Measurements from ENCODE around the gene KDM4B.

Gene KDM4B

DNA sequence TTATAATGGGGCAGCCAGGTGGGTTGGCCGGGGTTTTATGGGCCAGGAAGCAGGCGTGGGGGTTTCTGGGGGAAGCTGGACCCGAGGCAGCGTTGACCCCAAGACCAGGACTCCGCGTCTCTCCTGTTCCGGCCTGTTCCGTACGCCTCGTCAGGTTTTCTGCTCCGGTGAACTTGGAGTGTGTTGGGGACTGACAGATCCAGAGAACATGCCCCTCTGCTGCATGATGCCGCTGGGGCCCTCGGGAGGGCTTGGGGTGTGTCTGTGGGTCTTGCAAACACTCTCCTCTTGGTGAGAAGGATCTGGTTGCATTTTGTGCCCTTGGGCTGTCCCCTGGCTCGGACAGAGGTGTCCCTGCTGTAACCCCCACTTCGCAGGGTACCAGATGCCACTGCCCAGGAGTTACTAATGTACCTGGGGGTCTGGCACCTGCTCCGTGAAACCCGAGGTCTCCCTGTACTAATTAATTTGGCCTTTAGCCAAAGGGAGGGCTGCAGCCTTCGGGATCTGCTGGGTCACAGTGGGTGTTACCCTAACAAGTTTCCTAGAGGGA, 15.6 kb downstream of the KDM4B start:
- no peak for DNase-seq (ENCODE audit: low read depth, low spot score)

DNA sequence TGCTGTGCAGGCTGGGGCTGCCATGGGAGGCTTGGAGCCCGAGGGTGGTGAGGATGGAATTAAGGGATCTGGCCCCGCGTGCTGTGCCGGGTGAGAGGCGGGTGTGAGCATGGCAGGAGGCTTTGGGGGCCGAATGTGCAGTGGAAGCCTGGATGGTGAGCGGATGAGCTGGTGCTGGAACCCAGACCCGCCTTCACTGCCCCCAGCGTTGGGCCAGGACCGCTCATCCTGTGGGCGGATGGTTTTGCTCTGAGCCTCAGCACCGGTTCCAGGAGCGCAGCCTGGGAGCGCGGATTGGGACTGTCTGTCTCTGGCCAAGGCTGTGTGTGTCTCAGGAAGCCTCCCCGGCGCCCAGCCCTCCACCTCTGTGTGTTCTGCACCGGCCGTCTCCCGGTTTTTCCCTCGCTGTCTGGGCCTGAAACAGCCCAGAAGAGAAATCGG, 16.7 kb downstream of the KDM4B start:
- DNase-seq (ENCODE audit: low read depth, low spot score), result no peak

DNA sequence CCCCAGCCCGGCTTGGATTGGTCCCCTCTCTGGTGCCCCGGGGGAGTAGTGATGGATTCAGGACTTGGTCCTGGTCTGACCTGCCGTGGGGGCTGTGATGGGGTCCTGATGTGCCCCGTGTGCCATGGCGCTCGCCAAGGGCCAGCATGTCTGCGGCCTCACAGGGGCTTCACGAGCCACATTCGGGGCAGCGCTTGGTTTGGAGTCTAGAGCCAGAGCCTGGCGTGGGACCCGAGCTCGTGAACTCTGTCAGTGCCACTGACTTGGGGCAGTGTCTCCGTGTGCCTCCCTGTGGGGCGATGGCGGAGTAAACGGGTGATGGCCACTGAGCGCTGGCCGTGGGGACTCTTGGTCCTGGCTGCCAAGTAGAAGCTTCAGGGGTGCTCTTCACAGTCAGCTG, 17.1 kb downstream of the KDM4B start:
- no peak for DNase-seq (ENCODE audit: low read depth, low spot score)

GRCh38 chr19:4986471-4986891, 17.6 kb downstream of the KDM4B start:
- no peak for DNase-seq (ENCODE audit: low read depth, low spot score)

- no peak for DNase-seq (ENCODE audit: low read depth, low spot score)
Measured at GRCh38 chr19:4987256-4987655, 18.3 kb downstream of the KDM4B start.

DNA sequence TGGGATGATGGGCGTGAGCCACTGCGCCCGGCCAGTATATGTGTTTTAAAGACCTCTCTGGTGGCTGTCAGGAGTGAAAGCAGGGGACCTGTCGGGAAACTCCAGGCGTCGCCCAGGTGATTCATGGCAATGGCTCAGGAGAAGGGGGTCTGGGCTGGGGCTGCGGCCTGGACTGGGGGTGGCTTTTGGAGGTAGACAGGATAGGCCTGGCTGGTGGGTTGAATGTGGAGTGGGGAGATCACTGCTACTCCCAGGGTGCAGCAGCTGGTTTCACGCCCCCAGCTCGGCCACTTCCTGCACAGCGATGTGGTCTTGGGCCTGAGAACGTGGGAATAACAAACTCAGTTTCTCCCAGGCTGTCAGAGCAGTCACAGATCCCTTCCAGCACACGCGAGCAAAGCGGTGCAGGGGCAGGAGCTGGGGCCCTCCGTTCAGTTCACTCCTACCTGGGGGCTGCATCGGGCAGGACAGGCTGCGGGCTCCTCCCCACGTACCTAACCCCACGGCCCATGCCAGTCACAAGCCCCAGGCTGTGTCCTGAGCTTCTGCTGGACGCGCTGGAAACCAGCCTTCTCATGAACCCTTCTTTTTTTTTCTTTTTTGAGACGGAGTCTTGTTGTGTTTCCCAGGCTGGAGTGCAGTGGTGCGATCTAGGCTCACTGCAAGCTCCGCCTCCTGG, 18.9 kb downstream of the KDM4B start:
- no peak for DNase-seq (ENCODE audit: low read depth, low spot score)

- no peak for DNase-seq (ENCODE audit: low read depth, low spot score)
Measured at GRCh38 chr19:4988770-4989251, 19.9 kb downstream of the KDM4B start.

- DNase-seq (ENCODE audit: low read depth, low spot score), result no peak
Measured at GRCh38 chr19:4990306-4990705, 21.4 kb downstream of the KDM4B start.

DNA sequence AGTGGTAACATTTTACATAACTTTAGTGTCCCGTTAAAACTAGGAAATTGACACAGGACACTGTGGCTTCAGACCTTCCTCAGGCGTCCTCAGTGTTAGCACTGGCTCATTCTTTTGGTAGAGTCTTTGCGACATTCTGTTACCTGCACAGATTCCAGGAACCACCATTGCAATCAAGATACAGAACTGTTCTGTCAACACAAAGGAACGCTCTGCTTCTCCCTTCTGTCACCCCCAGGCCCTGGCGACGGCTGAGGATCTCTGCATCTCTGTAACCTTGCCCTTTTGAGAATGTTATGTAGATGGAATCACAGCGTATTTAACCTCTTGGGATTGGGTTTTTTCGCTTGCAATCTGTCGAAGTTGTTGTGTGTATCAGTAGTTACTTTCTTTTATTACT, 22.6 kb downstream of the KDM4B start:
- no peak for DNase-seq (ENCODE audit: low read depth, low spot score)

GRCh38 chr19:4991996-4992698, 23.2 kb downstream of the KDM4B start:
- DNase-seq (ENCODE audit: low read depth, low spot score), result no peak

DNA sequence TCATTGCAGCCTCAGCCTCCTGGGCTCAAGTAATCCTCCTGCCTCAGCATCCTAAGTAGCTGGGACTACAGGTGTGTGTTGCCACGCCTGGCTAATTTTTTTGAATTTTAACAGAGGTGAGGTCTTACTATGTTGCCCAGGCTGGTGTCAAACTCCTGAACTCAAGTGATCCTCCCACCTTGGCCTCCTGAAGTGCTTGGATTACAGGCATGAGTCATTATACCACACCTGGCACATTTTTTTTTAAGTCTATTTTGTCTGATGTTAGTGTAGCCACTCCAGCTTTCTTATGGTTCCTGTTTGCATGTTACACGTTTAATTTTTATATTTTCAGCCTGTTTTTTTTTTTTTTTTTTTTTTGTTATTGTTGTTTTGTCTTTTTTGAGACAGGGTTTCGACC, 24.8 kb downstream of the KDM4B start:
- DNase-seq (ENCODE audit: low read depth, low spot score), result no peak

DNA sequence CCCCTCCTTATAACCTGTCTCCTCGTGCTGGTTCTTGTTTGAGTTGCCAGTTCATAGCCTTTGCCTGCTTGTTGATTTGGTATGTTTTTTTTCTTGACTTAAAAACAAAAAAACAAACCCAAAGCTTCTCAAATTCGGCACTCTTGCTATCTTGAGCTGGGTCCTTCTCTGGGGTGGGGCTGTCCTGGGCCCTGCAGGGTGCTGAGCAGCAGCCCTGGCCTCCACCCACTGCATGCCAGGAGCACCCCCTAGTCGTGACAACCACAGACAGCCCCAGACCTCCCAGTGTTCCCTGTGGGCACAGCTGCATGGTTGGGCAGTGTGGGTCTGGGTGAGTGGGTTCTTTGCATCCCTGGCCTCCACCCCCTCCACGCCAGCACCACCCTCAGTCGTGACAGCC, 27.8 kb downstream of the KDM4B start:
- DNase-seq (ENCODE audit: low read depth, low spot score), result no peak

- no peak for DNase-seq (ENCODE audit: low read depth, low spot score)
Measured at GRCh38 chr19:4997297-4997696, 28.4 kb downstream of the KDM4B start.

DNA sequence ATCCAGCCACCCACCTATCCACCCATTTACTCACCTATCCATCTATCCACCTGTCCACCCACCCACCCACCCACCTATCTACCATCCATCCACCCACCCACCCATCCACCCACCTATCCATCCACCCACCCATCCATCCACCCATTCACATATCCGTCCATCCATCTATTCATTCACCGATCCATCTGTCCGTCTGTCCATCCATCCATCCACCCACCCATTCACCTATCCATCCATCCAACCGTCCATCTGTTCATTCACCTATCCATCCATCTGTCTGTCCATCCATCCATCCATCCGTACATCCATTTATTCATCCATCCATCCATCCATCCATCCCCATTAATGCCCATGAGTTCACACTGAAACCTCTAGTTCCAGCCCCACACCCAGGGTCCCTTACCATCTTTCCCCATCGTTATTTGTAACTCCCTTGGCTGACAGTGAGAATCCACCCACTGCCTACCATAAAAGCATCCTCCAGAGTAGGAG, 31.3 kb downstream of the KDM4B start:
- DNase-seq (ENCODE audit: low read depth, low spot score), result no peak

- DNase-seq (ENCODE audit: low read depth, low spot score), result peak; percentile 17
Measured at GRCh38 chr19:5001615-5002014, 32.7 kb downstream of the KDM4B start.

- no peak for DNase-seq (ENCODE audit: low read depth, low spot score)
Measured at GRCh38 chr19:5002143-5002542, 33.2 kb downstream of the KDM4B start.

DNA sequence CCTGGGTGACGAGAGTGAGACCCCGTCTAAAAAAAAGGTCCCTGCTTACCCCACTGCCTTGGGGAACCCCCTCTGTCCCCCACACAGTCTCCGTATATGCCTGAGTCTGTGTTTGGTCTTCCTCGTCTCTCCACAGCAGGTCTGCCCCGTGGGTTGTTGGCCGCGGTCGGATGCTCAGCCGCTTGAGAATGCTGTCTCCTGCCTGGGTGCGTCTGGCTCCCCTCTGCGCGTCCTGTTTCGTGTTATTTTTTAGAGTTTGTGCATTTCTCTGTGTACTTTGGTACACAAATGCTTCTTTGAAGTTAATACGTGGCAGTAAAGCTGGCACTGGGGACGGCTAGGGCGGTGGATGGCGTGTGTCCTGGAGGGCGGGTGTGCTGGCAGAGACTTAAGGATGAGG, 34.9 kb downstream of the KDM4B start:
- no peak for DNase-seq (ENCODE audit: low read depth, low spot score)

DNA sequence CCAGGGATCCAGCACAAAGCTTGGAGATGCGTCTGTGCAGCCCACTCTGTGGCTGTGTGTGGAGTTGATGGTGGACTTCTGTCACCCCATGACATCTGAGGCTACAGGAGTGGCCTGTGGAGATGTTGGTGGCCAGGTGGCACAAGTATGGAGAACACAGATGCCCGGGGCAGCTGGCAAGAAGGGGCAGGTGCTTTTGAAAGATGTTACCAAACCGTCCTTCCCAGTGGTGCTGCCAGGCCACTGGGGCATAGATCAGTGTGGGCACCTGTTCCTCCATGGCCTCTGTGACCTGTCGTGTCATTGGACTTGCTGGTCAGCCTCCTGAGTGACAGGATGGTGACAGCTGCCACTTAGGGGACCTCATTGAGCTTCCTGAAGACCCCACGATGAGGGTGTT, 36.2 kb downstream of the KDM4B start:
- DNase-seq (ENCODE audit: low read depth, low spot score), result no peak

GRCh38 chr19:5006201-5006600, 37.3 kb downstream of the KDM4B start:
- no peak for DNase-seq (ENCODE audit: low read depth, low spot score)

DNA sequence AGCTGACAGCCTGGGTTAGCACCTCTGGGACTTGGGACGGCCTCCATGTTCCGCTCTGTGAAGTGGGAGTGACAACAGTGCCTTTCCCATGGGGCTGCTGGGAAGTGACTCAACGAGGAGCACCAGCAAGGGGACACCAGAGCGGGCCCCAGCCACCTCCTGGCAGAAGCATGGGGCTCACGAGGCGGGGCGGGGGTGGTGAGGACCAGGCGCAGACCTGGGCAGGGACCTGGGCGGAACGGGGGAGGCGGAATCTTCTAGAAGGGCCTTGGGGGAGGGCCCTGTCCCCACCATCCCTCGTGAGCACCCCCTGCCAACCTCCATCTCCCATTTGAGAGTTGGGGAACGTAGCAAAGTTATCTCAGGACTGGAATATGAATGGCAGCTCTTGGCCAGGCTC, 37.9 kb downstream of the KDM4B start:
- no peak for DNase-seq (ENCODE audit: low read depth, low spot score)

- no peak for DNase-seq (ENCODE audit: low read depth, low spot score)
Measured at GRCh38 chr19:5011476-5012238, 42.7 kb downstream of the KDM4B start.
